ENCODE data around the gene PSMD9.

Gene PSMD9

GRCh38 chr12:121953117-121953692 lies 64.6 kb downstream of the PSMD9 start:
- no peak overlapping the region for H2BK15ac ChIP-seq (replicated peaks; ENCODE audit: low read depth)
- no peak overlapping the region for H2AK5ac ChIP-seq (ENCODE audit: low read length)
- H3K4me2 ChIP-seq (ENCODE audit: low read length) = no peak overlapping the region
- no peak overlapping the region for H3K4ac ChIP-seq (ENCODE audit: low read depth, low read length)
- no peak overlapping the region for H3K4me3 ChIP-seq (ENCODE audit: low read length)
- no peak overlapping the region for H3K56ac ChIP-seq (ENCODE audit: low read length)
- H4K8ac ChIP-seq (ENCODE audit: low read depth, low read length) = no peak overlapping the region
- no peak overlapping the region for H2BK5ac ChIP-seq (ENCODE audit: low read length)
- H3K27ac ChIP-seq (ENCODE audit: low read depth, low read length) = no peak overlapping the region
- no peak overlapping the region for H3K23ac ChIP-seq (ENCODE audit: low read length)
- no peak overlapping the region for H4K5ac ChIP-seq (ENCODE audit: low read length)
- no peak overlapping the region for H3K18ac ChIP-seq (ENCODE audit: low read length)
- no CpG with 5 or more reads among the region's 4 CpGs for WGBS (ENCODE audit: extremely low coverage, insufficient coverage, low lambda C conversion rate)
- H3K9ac ChIP-seq (ENCODE audit: low read length) = no peak overlapping the region
- no peak overlapping the region for H2BK120ac ChIP-seq (ENCODE audit: low read depth, low read length)
- H3K79me1 ChIP-seq (ENCODE audit: low read length) = no peaks in the 10 kb centered on the region
- H3K36me3 ChIP-seq (ENCODE audit: control insufficient read depth, insufficient read depth, low read length) = no peaks in the 10 kb centered on the region
- H3K79me2 ChIP-seq (ENCODE audit: control insufficient read depth, insufficient read depth, low read length) = no peaks in the 10 kb centered on the region
- no peaks in the 10 kb centered on the region for H3K4me1 ChIP-seq (ENCODE audit: control insufficient read depth, low read depth, low read length)
- H3K27me3 ChIP-seq (ENCODE audit: insufficient read depth, low read length, poor library complexity) = no peaks in the 10 kb centered on the region
- no peak for DNase-seq

- Histone ChIP-seq H3K4me1 (ENCODE audit: control insufficient read depth, low read depth, low read length) (no peaks in the 10 kb centered on the region), H3K4me3 (ENCODE audit: low read length) (no peak overlapping the region), H2BK15ac (replicated peaks; ENCODE audit: low read depth) (no peak overlapping the region), H3K27me3 (ENCODE audit: insufficient read depth, low read length, poor library complexity) (no peaks in the 10 kb centered on the region), H3K79me2 (ENCODE audit: control insufficient read depth, insufficient read depth, low read length) (no peaks in the 10 kb centered on the region), H3K23ac (ENCODE audit: low read length) (no peak overlapping the region), H3K36me3 (ENCODE audit: control insufficient read depth, insufficient read depth, low read length) (no peaks in the 10 kb centered on the region), H3K4ac (ENCODE audit: low read depth, low read length) (no peak overlapping the region), H2BK120ac (ENCODE audit: low read depth, low read length) (no peak overlapping the region), H3K9ac (ENCODE audit: low read length) (no peak overlapping the region), H2BK5ac (ENCODE audit: low read length) (no peak overlapping the region), H4K5ac (ENCODE audit: low read length) (no peak overlapping the region), H2AK5ac (ENCODE audit: low read length) (no peak overlapping the region), H3K56ac (ENCODE audit: low read length) (no peak overlapping the region), H3K18ac (ENCODE audit: low read length) (no peak overlapping the region), H3K27ac (ENCODE audit: low read depth, low read length) (no peak overlapping the region), H4K8ac (ENCODE audit: low read depth, low read length) (no peak overlapping the region), H3K4me2 (ENCODE audit: low read length) (no peak overlapping the region), H3K79me1 (ENCODE audit: low read length) (no peaks in the 10 kb centered on the region)
- DNase-seq = no peak
- no CpG with 5 or more reads among the region's 3 CpGs for WGBS (ENCODE audit: extremely low coverage, insufficient coverage, low lambda C conversion rate)
These were observed 65.1 kb downstream of the PSMD9 start for GRCh38 chr12:121953695-121954094.

- H2BK120ac ChIP-seq (ENCODE audit: low read depth, low read length) = no peak overlapping the region
- H2BK5ac ChIP-seq (ENCODE audit: low read length) = no peak overlapping the region
- WGBS (ENCODE audit: extremely low coverage, insufficient coverage, low lambda C conversion rate) = no CpG with 5 or more reads among the region's 13 CpGs
- DNase-seq = peak; percentile 43
- no peak overlapping the region for H3K4me3 ChIP-seq (ENCODE audit: low read length)
- H3K27ac ChIP-seq (ENCODE audit: low read depth, low read length) = no peak overlapping the region
- H3K4me1 ChIP-seq (ENCODE audit: control insufficient read depth, low read depth, low read length) = no peaks in the 10 kb centered on the region
- H3K23ac ChIP-seq (ENCODE audit: low read length) = no peak overlapping the region
- no peak overlapping the region for H3K4me2 ChIP-seq (ENCODE audit: low read length)
- H3K36me3 ChIP-seq (ENCODE audit: control insufficient read depth, insufficient read depth, low read length) = no peaks in the 10 kb centered on the region
- H3K18ac ChIP-seq (ENCODE audit: low read length) = no peak overlapping the region
- no peak overlapping the region for H2AK5ac ChIP-seq (ENCODE audit: low read length)
- H4K5ac ChIP-seq (ENCODE audit: low read length) = no peak overlapping the region
- H2BK15ac ChIP-seq (replicated peaks; ENCODE audit: low read depth) = no peak overlapping the region
- no peaks in the 10 kb centered on the region for H3K27me3 ChIP-seq (ENCODE audit: insufficient read depth, low read length, poor library complexity)
- no peak overlapping the region for H4K8ac ChIP-seq (ENCODE audit: low read depth, low read length)
- no peaks in the 10 kb centered on the region for H3K79me1 ChIP-seq (ENCODE audit: low read length)
- H3K79me2 ChIP-seq (ENCODE audit: control insufficient read depth, insufficient read depth, low read length) = no peaks in the 10 kb centered on the region
- no peak overlapping the region for H3K9ac ChIP-seq (ENCODE audit: low read length)
- H3K56ac ChIP-seq (ENCODE audit: low read length) = no peak overlapping the region
- H3K4ac ChIP-seq (ENCODE audit: low read depth, low read length) = no peak overlapping the region
These were observed 67.0 kb downstream of the PSMD9 start for GRCh38 chr12:121955258-121956237.

DNA sequence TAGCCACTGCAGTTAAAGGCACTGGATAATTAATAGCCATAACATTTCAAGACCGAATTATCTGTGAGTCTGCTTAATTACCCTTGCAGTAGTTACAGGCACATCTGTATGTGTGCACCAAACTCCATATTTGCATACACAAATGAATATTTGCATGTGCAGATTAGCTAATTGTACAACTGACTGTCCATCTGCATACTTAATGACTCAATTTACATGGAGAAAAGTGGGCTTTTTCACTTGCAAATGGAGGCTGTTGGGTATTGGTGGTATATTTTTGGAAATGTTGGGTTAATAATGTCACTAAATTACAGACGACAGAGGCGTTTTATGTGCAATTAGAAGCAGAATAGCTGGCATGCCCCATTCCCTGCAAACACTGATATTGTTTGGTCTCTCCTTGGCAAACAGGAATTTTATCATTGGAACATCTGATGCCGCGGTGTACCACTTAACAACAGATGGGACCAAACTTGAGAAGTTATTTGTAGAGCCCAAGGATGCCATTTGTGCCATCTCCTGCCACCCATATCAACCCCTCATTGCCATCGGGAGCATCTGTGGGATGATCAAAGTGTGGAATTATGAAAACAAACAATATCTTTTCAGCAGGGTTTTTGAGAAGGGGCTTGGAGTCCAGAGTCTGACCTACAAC lies 69.4 kb downstream of the PSMD9 start:
- no peaks in the 10 kb centered on the region for H3K79me1 ChIP-seq (ENCODE audit: low read length)
- DNase-seq = no peak
- no peaks in the 10 kb centered on the region for H3K36me3 ChIP-seq (ENCODE audit: control insufficient read depth, insufficient read depth, low read length)
- H4K5ac ChIP-seq (ENCODE audit: low read length) = no peak overlapping the region
- H2BK120ac ChIP-seq (ENCODE audit: low read depth, low read length) = no peak overlapping the region
- H3K27me3 ChIP-seq (ENCODE audit: insufficient read depth, low read length, poor library complexity) = no peaks in the 10 kb centered on the region
- H3K4me3 ChIP-seq (ENCODE audit: low read length) = no peak overlapping the region
- no peak overlapping the region for H3K4ac ChIP-seq (ENCODE audit: low read depth, low read length)
- H3K23ac ChIP-seq (ENCODE audit: low read length) = no peak overlapping the region
- WGBS (ENCODE audit: extremely low coverage, insufficient coverage, low lambda C conversion rate) = no CpG with 5 or more reads among the region's 6 CpGs
- H3K4me1 ChIP-seq (ENCODE audit: control insufficient read depth, low read depth, low read length) = no peaks in the 10 kb centered on the region
- H3K4me2 ChIP-seq (ENCODE audit: low read length) = no peak overlapping the region
- no peak overlapping the region for H3K27ac ChIP-seq (ENCODE audit: low read depth, low read length)
- no peak overlapping the region for H3K18ac ChIP-seq (ENCODE audit: low read length)
- no peak overlapping the region for H2BK5ac ChIP-seq (ENCODE audit: low read length)
- no peak overlapping the region for H2BK15ac ChIP-seq (replicated peaks; ENCODE audit: low read depth)
- no peak overlapping the region for H3K56ac ChIP-seq (ENCODE audit: low read length)
- no peak overlapping the region for H2AK5ac ChIP-seq (ENCODE audit: low read length)
- H4K8ac ChIP-seq (ENCODE audit: low read depth, low read length) = no peak overlapping the region
- no peaks in the 10 kb centered on the region for H3K79me2 ChIP-seq (ENCODE audit: control insufficient read depth, insufficient read depth, low read length)
- no peak overlapping the region for H3K9ac ChIP-seq (ENCODE audit: low read length)

GRCh38 chr12:121958541-121959240 lies 70.1 kb downstream of the PSMD9 start:
- H3K79me2 ChIP-seq (ENCODE audit: control insufficient read depth, insufficient read depth, low read length) = no peaks in the 10 kb centered on the region
- H3K4me3 ChIP-seq (ENCODE audit: low read length) = no peak overlapping the region
- H4K5ac ChIP-seq (ENCODE audit: low read length) = no peak overlapping the region
- H3K4me1 ChIP-seq (ENCODE audit: control insufficient read depth, low read depth, low read length) = no peaks in the 10 kb centered on the region
- H3K4ac ChIP-seq (ENCODE audit: low read depth, low read length) = no peak overlapping the region
- no peaks in the 10 kb centered on the region for H3K27me3 ChIP-seq (ENCODE audit: insufficient read depth, low read length, poor library complexity)
- DNase-seq = no peak
- no peak overlapping the region for H2BK120ac ChIP-seq (ENCODE audit: low read depth, low read length)
- H3K4me2 ChIP-seq (ENCODE audit: low read length) = no peak overlapping the region
- no peaks in the 10 kb centered on the region for H3K36me3 ChIP-seq (ENCODE audit: control insufficient read depth, insufficient read depth, low read length)
- H3K27ac ChIP-seq (ENCODE audit: low read depth, low read length) = no peak overlapping the region
- H4K8ac ChIP-seq (ENCODE audit: low read depth, low read length) = no peak overlapping the region
- no peak overlapping the region for H2AK5ac ChIP-seq (ENCODE audit: low read length)
- H2BK15ac ChIP-seq (replicated peaks; ENCODE audit: low read depth) = no peak overlapping the region
- WGBS (ENCODE audit: extremely low coverage, insufficient coverage, low lambda C conversion rate) = no CpG with 5 or more reads among the region's 21 CpGs
- no peak overlapping the region for H3K18ac ChIP-seq (ENCODE audit: low read length)
- H3K9ac ChIP-seq (ENCODE audit: low read length) = no peak overlapping the region
- no peak overlapping the region for H3K56ac ChIP-seq (ENCODE audit: low read length)
- H3K23ac ChIP-seq (ENCODE audit: low read length) = no peak overlapping the region
- no peak overlapping the region for H2BK5ac ChIP-seq (ENCODE audit: low read length)
- no peaks in the 10 kb centered on the region for H3K79me1 ChIP-seq (ENCODE audit: low read length)
